ENCODE data around the gene ERFL.

Gene ERFL

GRCh38 chr19:41913538-41914423 lies 14.5 kb downstream of the ERFL start:
- DNase-seq (ENCODE audit: low read depth in 2 of 2) = no peak

GRCh38 chr19:41912899-41913537 lies 15.2 kb downstream of the ERFL start:
- no peak for DNase-seq (ENCODE audit: low read depth in 2 of 2)

GRCh38 chr19:41911889-41912731 lies 16.1 kb downstream of the ERFL start:
- DNase-seq (ENCODE audit: low read depth in 2 of 2) = no peak

GRCh38 chr19:41910992-41911888 lies 17.0 kb downstream of the ERFL start:
- no peak for DNase-seq (ENCODE audit: low read depth in 2 of 2)

- DNase-seq (ENCODE audit: low read depth in 2 of 2) = no peak
These were observed 17.8 kb downstream of the ERFL start for GRCh38 chr19:41910240-41910991.

- DNase-seq (ENCODE audit: low read depth in 2 of 2) = no peak
These were observed 18.5 kb downstream of the ERFL start for GRCh38 chr19:41909706-41910105.

GRCh38 chr19:41908724-41909464 lies 19.4 kb downstream of the ERFL start:
- no peak for DNase-seq (ENCODE audit: low read depth in 2 of 2)

GRCh38 chr19:41907994-41908615 lies 20.1 kb downstream of the ERFL start:
- DNase-seq (ENCODE audit: low read depth in 2 of 2) = no peak

GRCh38 chr19:41906916-41907680 lies 21.2 kb downstream of the ERFL start:
- no peak for DNase-seq (ENCODE audit: low read depth in 2 of 2)

- DNase-seq (ENCODE audit: low read depth in 2 of 2) = no peak
These were observed 22.0 kb downstream of the ERFL start for GRCh38 chr19:41906271-41906670.

- no peak for DNase-seq (ENCODE audit: low read depth in 2 of 2)
These were observed 22.8 kb downstream of the ERFL start for GRCh38 chr19:41905273-41906002.

- no peak for DNase-seq (ENCODE audit: low read depth in 2 of 2)
These were observed 24.0 kb downstream of the ERFL start for GRCh38 chr19:41904118-41904870.

- DNase-seq (ENCODE audit: low read depth in 2 of 2) = no peak
These were observed 24.9 kb downstream of the ERFL start for GRCh38 chr19:41903193-41903953.

GRCh38 chr19:41902594-41902993 lies 25.7 kb downstream of the ERFL start:
- no peak for DNase-seq (ENCODE audit: low read depth in 2 of 2)

- no peak for DNase-seq (ENCODE audit: low read depth in 2 of 2)
These were observed 26.4 kb downstream of the ERFL start for GRCh38 chr19:41901707-41902360.

GRCh38 chr19:41898235-41898634 lies 30.0 kb downstream of the ERFL start:
- DNase-seq (ENCODE audit: low read depth in 2 of 2) = no peak
